HepG2 (cell line): ENCODE data around the gene ANKRD11. TPM values are rescaled to one million over a fixed set of nuclear protein-coding genes. Genes with fewer than 3 reads are reported as not detected.

Experiments used
- ATF7 ChIP-seq, 2 experiments: fragments of 450-650 bp in 1 of 2; sonication (generic) in 1 of 2; formaldehyde crosslinking in 1 of 2; IDR thresholded peaks; 2 replicates each; pipeline versions ENCODE4 v1.4.0 to v1.6.1; 2016 to 2020; ENCODE audit warnings: antibody characterized with exemption in 1 of 2, mild to moderate bottlenecking in 1 of 2, missing genetic modification reagents in 1 of 2
- BCL6 ChIP-seq: IDR thresholded peaks from 2 replicates; pipeline ENCODE4 v1.6.1; 2016; ENCODE audit warnings: missing genetic modification reagents, missing compliant biosample characterization
- DPF2 ChIP-seq: sonication (generic); formaldehyde crosslinking; IDR thresholded peaks from 2 replicates; pipeline ENCODE4 v1.4.0; 2020; ENCODE audit warnings: mild to moderate bottlenecking, low read depth, missing genetic modification reagents, borderline replicate concordance
- HNF4A ChIP-seq: sonication (generic); formaldehyde crosslinking; IDR thresholded peaks from 2 replicates; pipeline ENCODE4 v1.4.0; 2020; ENCODE audit warnings: missing genetic modification reagents
- SIX1 ChIP-seq: sonication (generic); formaldehyde crosslinking; IDR thresholded peaks from 2 replicates; pipeline ENCODE4 v1.4.0; 2020; ENCODE audit warnings: missing genetic modification reagents, borderline replicate concordance
- SP140L ChIP-seq: sonication (generic); formaldehyde crosslinking; IDR thresholded peaks from 2 replicates; pipeline ENCODE4 v1.4.0; 2020; ENCODE audit warnings: missing genetic modification reagents, borderline replicate concordance
- TMF1 ChIP-seq: sonication (generic); formaldehyde crosslinking; IDR thresholded peaks from 2 replicates; pipeline ENCODE4 v1.8.1; 2022; ENCODE audit warnings: low read depth, missing genetic modification reagents
- ZNF383 ChIP-seq: sonication (generic); formaldehyde crosslinking; IDR thresholded peaks from 2 replicates; pipeline ENCODE4 v1.4.0; 2020; ENCODE audit warnings: missing genetic modification reagents, mild to moderate bottlenecking, borderline replicate concordance
- ZNF567 ChIP-seq: sonication (generic); formaldehyde crosslinking; IDR thresholded peaks from 2 replicates; pipeline ENCODE4 v1.8.1; 2023; ENCODE audit warnings: mild to moderate bottlenecking, missing genetic modification reagents, borderline replicate concordance
- ZNF747 ChIP-seq: sonication (generic); formaldehyde crosslinking; IDR thresholded peaks from 2 replicates; pipeline ENCODE4 v1.8.1; 2023; ENCODE audit warnings: missing genetic modification reagents, mild to moderate bottlenecking, borderline replicate concordance
- ZNF782 ChIP-seq: sonication (generic); formaldehyde crosslinking; IDR thresholded peaks from 2 replicates; pipeline ENCODE4 v1.4.0; 2020; ENCODE audit warnings: missing genetic modification reagents, mild to moderate bottlenecking, borderline replicate concordance
- ZNF83 ChIP-seq: sonication (generic); formaldehyde crosslinking; IDR thresholded peaks from 2 replicates; pipeline ENCODE4 v1.4.0; 2020; ENCODE audit warnings: missing genetic modification reagents, mild to moderate bottlenecking, borderline replicate concordance
- ZSCAN22 ChIP-seq: sonication (generic); formaldehyde crosslinking; IDR thresholded peaks from 2 replicates; pipeline ENCODE4 v1.4.0; 2020; ENCODE audit warnings: mild to moderate bottlenecking, missing genetic modification reagents
- polyA plus RNA-seq, 8 experiments: library from polyadenylated mRNA; depleted of rRNA in 3 of 8; stranded (reverse) in 7 of 8; unstranded in 1 of 8; fragments of >200 nt; fragmentation: Illumina TruSeq in 4 of 8; extraction: Trizol in 4 of 8; gene quantifications; 2 replicates each; pipeline versions ENCODE4 v1.2.1 to v1.2.3, GENCODE V29; 2011 to 2016; ENCODE audit warnings: low read depth in 4 of 8, missing spikeins in 1 of 8, mixed read lengths in 1 of 8; ENCODE audit not compliant: insufficient read depth in 1 of 8
- total RNA-seq, 5 experiments: library from RNA; depleted of rRNA; stranded (reverse); fragments of >200 nt; fragmentation: Illumina TruSeq; extraction: Trizol; gene quantifications; 2 replicates each; pipeline ENCODE4 v1.2.3, GENCODE V29; 2016; ENCODE audit warnings: low read depth in 1 of 5
- TF ChIP-seq, protein P1 (sequence below): sonication (generic); formaldehyde crosslinking; IDR thresholded peaks from 2 replicates; pipeline ENCODE4 v1.5.0; 2020; ENCODE audit warnings: mild to moderate bottlenecking, missing genetic modification reagents, borderline replicate concordance
- TF ChIP-seq, protein P2 (sequence below): sonication (generic); formaldehyde crosslinking; IDR thresholded peaks from 2 replicates; pipeline ENCODE4 v1.4.0; 2020; ENCODE audit warnings: missing genetic modification reagents
- TF ChIP-seq, protein P3 (sequence below): sonication (generic); formaldehyde crosslinking; IDR thresholded peaks from 2 replicates; pipeline ENCODE4 v1.5.0; 2020; ENCODE audit warnings: missing genetic modification reagents, mild to moderate bottlenecking, borderline replicate concordance
- TF ChIP-seq, protein P4 (sequence below): sonication (generic); formaldehyde crosslinking; conservative IDR thresholded peaks from 2 replicates; pipeline ENCODE4 v1.4.0; 2020; ENCODE audit warnings: missing genetic modification reagents
- TF ChIP-seq, protein P5 (sequence below): sonication (generic); formaldehyde crosslinking; IDR thresholded peaks from 2 replicates; pipeline ENCODE4 v1.8.1; 2023; ENCODE audit warnings: mild to moderate bottlenecking, inconsistent platforms, moderate library complexity, missing genetic modification reagents, borderline replicate concordance

The ANKRD11 gene
- total and polyA plus RNA-seq, 2 of the 13 experiments (the other 11 are each of a cell fraction or from before 2014, with no cell fraction given): 21.4 to 38.4 TPM

DNA sequence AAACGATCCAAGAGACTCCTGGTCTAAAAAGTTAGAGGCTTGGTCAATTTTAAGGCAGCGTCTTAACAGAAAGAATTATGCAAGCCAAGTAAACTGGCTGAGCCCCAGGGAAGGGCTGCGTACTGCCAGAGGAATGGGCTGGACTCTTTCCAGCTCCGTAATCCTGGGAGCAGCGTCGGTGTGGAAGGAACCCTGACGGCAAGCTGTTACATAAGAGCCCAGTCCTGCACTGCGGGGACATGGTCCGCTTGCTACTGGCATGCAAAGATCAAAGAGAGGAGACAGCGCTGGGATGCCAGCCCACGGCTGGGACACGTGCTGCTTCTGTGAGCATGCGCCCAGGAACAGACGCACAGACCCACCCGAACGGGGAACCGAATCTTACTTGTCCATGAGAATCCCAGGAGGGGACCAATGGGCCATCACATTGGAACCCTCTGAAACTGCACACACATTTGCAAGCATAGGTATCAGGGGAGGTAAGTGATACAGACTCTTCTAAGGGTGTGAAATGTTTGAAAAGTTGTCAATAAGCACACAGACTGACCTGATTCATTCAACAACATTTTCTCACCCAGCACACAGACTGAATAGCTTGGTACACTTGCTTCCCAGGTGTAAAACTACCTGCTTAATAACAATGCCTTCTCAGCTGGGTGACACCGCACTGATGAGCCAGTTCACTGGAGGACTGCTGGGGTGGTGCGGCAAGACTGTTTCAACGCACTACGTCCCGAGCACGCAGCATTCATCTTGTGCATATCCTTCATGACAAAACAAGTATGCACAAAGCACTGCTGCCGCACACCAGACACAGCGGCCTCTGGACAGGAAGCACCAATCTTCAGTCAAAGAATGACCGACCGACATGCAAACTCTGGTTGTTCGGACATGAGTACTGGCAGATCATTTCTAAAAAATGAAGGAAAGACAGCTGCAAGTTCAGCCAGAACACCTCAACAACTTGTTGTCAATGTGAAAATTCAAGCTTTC lies 94.9 kb downstream of the ANKRD11 start (continued):
- no peak for TF ChIP-seq ZNF83 (CRISPR knock-in tag)
- TF ChIP-seq ZNF567 (CRISPR knock-in tag): 0 out of 2 replicates have a peak, but pooled peaks have one; percentile 44
- TF ChIP-seq ZNF383 (CRISPR knock-in tag): no peak
- peak; percentile 91 for TF ChIP-seq DPF2
- peak; percentile 99 for TF ChIP-seq HNF4A (CRISPR knock-in tag)
- TF ChIP-seq, protein P1, sequence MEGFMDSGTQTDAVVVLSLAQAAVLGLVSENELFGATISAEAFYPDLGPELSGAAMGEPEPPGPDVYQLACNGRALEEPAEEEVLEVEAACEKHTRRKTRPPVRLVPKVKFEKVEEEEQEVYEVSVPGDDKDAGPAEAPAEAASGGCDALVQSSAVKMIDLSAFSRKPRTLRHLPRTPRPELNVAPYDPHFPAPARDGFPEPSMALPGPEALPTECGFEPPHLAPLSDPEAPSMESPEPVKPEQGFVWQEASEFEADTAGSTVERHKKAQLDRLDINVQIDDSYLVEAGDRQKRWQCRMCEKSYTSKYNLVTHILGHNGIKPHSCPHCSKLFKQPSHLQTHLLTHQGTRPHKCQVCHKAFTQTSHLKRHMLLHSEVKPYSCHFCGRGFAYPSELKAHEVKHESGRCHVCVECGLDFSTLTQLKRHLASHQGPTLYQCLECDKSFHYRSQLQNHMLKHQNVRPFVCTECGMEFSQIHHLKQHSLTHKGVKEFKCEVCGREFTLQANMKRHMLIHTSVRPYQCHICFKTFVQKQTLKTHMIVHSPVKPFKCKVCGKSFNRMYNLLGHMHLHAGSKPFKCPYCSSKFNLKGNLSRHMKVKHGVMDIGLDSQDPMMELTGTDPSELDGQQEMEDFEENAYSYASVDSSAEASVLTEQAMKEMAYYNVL (CRISPR knock-in tag): peak; percentile 91; the same call in 1 of the 2 replicates
- TF ChIP-seq, protein P2, sequence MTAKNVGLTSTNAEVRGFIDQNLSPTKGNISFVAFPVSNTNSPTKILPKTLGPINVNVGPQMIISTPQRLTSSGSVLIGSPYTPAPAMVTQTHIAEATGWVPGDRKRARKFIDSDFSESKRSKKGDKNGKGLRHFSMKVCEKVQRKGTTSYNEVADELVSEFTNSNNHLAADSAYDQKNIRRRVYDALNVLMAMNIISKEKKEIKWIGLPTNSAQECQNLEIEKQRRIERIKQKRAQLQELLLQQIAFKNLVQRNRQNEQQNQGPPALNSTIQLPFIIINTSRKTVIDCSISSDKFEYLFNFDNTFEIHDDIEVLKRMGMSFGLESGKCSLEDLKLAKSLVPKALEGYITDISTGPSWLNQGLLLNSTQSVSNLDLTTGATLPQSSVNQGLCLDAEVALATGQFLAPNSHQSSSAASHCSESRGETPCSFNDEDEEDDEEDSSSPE: peak; percentile 83
- peak; percentile 56; the same call in 1 of the 2 replicates for TF ChIP-seq SIX1 (CRISPR knock-in tag)
- TF ChIP-seq TMF1 (CRISPR knock-in tag): peak; percentile 74
- peak; percentile 73; the same call in 1 of the 2 replicates for TF ChIP-seq ZNF782 (CRISPR knock-in tag)
- TF ChIP-seq, protein P3, sequence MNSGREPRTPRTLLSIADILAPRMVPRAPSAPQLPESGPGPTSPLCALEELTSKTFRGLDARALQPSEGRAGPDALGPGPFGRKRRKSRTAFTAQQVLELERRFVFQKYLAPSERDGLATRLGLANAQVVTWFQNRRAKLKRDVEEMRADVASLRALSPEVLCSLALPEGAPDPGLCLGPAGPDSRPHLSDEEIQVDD (CRISPR knock-in tag): peak; percentile 52; the same call in 1 of the 2 replicates
- no peak for TF ChIP-seq ATF7 (IDR thresholded peaks at IDR 0.05)
- TF ChIP-seq ATF7 (CRISPR knock-in tag; IDR thresholded peaks at IDR 0.05): peak; percentile 89
- TF ChIP-seq ZNF747 (CRISPR knock-in tag): peak; percentile 100
- TF ChIP-seq, protein P4, sequence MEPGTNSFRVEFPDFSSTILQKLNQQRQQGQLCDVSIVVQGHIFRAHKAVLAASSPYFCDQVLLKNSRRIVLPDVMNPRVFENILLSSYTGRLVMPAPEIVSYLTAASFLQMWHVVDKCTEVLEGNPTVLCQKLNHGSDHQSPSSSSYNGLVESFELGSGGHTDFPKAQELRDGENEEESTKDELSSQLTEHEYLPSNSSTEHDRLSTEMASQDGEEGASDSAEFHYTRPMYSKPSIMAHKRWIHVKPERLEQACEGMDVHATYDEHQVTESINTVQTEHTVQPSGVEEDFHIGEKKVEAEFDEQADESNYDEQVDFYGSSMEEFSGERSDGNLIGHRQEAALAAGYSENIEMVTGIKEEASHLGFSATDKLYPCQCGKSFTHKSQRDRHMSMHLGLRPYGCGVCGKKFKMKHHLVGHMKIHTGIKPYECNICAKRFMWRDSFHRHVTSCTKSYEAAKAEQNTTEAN (CRISPR knock-in tag): peak; percentile 96
- TF ChIP-seq, protein P5, sequence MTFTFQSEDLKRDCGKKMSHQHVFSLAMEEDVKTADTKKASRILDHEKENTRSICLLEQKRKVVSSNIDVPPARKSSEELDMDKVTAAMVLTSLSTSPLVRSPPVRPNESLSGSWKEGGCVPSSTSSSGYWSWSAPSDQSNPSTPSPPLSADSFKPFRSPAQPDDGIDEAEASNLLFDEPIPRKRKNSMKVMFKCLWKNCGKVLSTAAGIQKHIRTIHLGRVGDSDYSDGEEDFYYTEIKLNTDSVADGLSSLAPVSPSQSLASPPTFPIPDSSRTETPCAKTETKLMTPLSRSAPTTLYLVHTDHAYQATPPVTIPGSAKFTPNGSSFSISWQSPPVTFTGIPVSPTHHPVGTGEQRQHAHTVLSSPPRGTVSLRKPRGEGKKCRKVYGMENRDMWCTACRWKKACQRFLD: 0 out of 2 replicates have a peak, but pooled peaks have one; percentile 39
- peak; percentile 74; the same call in 1 of the 2 replicates for TF ChIP-seq SP140L (CRISPR knock-in tag)
- peak; percentile 96 for TF ChIP-seq BCL6 (CRISPR knock-in tag)
- TF ChIP-seq ZSCAN22: peak; percentile 82; the same call in 1 of the 2 replicates
